ENCODE data around the gene DIPK1C. TPM values are rescaled to one million over a fixed set of nuclear protein-coding genes. Genes with fewer than 3 reads are reported as not detected.
A peak's percentile ranks its signal among the peaks of the same experiment; 100 is the strongest.

The DIPK1C gene
- total RNA-seq, 1 experiment from 2014 or later: 0.26 TPM

DNA sequence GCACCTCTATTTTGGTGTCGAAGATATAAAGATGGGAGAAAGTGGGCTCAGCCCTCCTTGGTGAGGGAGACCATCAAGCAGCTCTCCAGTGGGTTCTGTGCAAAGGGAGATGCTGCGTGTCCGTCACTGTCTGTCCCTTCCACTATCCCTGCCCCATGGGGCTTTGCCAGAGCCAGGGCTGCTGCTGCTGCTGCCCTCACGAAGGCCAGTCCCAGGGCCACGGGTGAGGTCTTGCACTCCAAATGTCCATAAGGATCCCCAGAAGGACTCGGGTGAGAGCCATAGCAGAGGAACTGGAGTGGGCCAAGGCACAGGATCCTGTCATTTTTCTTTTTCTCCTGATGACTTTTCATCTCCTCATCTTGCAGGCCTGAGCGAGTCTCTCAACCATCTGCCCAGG is 3.7 kb upstream of the DIPK1C start:
- ChIA-PET CTCF (interaction anchor here (0.7 kb wide), 1 partner anchor 11 kb away, joined by 3 read pairs; no protein-coding TSS in a partner anchor), POLR2A (interaction anchor here (0.6 kb wide), 1 partner anchor 12 kb away, joined by 3 read pairs; no protein-coding TSS in a partner anchor)
- ATAC-seq (no peak), DNase-seq (ENCODE audit: low read depth, low spot score) (no peak)
- Histone ChIP-seq H3K9me3 (ENCODE audit: control insufficient read depth, insufficient read depth, low read depth, low read length) (no peaks in the 10 kb centered on the region), H3K4me1 (ENCODE audit: control insufficient read depth, insufficient read depth, low read length) (no peaks in the 10 kb centered on the region; the same call in 1 of the 2 replicates), H3K36me3 (ENCODE audit: control insufficient read depth, insufficient read depth, low read length) (no peaks in the 10 kb centered on the region), H3K27me3 (ENCODE audit: control insufficient read depth, insufficient read depth, low read length) (peaks cover 20% of the 10 kb centered on the region), H3K4me3 (ENCODE audit: low read depth in 2 of 2, low read length in 2 of 2) (no peak overlapping the region), H3K27ac (ENCODE audit: low read length) (no peak overlapping the region)
- TF ChIP-seq SIN3A (IDR thresholded peaks at IDR 0.05; ENCODE audit: borderline replicate concordance, insufficient read depth, low read depth, low read length) (no peak), POLR2AphosphoS5 (IDR thresholded peaks at IDR 0.05; ENCODE audit: low read depth, low read length) (no peak), TCF7L2 (IDR thresholded peaks at IDR 0.05; ENCODE audit: low read depth, low read length) (no peak)
- BruUV-seq (replicated peaks): no TSS peak
- in situ Hi-C loops (cut with HindIII; ENCODE audit: low pct_unique_long_range_greater_than_20kb, low sequenced_read_pairs) (no loop called here), intact Hi-C loops (cut with micrococcal nuclease; ENCODE audit: unreplicated experiment) (no loop called here)

GRCh38 chr18:74459889-74460288 is 2.8 kb upstream of the DIPK1C start:
- no peaks in the 10 kb centered on the region for H3K9me3 ChIP-seq (ENCODE audit: control insufficient read depth, insufficient read depth, low read depth, low read length)
- CTCF ChIA-PET: interaction anchor here (0.6 to 1.2 kb wide), 4 partner anchors 11 to 97 kb away, joined by 3 to 4 read pairs (median 3); no protein-coding TSS in a partner anchor
- no peaks in the 10 kb centered on the region for H3K36me3 ChIP-seq (ENCODE audit: control insufficient read depth, insufficient read depth, low read length)
- H3K4me3 ChIP-seq (ENCODE audit: low read depth in 2 of 2, low read length in 2 of 2): no peak overlapping the region
- no peak for TF ChIP-seq TCF7L2 (IDR thresholded peaks at IDR 0.05; ENCODE audit: low read depth, low read length)
- TF ChIP-seq, protein P1, sequence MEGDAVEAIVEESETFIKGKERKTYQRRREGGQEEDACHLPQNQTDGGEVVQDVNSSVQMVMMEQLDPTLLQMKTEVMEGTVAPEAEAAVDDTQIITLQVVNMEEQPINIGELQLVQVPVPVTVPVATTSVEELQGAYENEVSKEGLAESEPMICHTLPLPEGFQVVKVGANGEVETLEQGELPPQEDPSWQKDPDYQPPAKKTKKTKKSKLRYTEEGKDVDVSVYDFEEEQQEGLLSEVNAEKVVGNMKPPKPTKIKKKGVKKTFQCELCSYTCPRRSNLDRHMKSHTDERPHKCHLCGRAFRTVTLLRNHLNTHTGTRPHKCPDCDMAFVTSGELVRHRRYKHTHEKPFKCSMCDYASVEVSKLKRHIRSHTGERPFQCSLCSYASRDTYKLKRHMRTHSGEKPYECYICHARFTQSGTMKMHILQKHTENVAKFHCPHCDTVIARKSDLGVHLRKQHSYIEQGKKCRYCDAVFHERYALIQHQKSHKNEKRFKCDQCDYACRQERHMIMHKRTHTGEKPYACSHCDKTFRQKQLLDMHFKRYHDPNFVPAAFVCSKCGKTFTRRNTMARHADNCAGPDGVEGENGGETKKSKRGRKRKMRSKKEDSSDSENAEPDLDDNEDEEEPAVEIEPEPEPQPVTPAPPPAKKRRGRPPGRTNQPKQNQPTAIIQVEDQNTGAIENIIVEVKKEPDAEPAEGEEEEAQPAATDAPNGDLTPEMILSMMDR (IDR thresholded peaks at IDR 0.05): no peak; the same call in 1 of the 2 replicates
- TF ChIP-seq SIN3A (IDR thresholded peaks at IDR 0.05; ENCODE audit: borderline replicate concordance, insufficient read depth, low read depth, low read length): no peak
- no peak for TF ChIP-seq POLR2AphosphoS5 (IDR thresholded peaks at IDR 0.05; ENCODE audit: low read depth, low read length)
- TF ChIP-seq, protein P2, sequence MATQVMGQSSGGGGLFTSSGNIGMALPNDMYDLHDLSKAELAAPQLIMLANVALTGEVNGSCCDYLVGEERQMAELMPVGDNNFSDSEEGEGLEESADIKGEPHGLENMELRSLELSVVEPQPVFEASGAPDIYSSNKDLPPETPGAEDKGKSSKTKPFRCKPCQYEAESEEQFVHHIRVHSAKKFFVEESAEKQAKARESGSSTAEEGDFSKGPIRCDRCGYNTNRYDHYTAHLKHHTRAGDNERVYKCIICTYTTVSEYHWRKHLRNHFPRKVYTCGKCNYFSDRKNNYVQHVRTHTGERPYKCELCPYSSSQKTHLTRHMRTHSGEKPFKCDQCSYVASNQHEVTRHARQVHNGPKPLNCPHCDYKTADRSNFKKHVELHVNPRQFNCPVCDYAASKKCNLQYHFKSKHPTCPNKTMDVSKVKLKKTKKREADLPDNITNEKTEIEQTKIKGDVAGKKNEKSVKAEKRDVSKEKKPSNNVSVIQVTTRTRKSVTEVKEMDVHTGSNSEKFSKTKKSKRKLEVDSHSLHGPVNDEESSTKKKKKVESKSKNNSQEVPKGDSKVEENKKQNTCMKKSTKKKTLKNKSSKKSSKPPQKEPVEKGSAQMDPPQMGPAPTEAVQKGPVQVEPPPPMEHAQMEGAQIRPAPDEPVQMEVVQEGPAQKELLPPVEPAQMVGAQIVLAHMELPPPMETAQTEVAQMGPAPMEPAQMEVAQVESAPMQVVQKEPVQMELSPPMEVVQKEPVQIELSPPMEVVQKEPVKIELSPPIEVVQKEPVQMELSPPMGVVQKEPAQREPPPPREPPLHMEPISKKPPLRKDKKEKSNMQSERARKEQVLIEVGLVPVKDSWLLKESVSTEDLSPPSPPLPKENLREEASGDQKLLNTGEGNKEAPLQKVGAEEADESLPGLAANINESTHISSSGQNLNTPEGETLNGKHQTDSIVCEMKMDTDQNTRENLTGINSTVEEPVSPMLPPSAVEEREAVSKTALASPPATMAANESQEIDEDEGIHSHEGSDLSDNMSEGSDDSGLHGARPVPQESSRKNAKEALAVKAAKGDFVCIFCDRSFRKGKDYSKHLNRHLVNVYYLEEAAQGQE (IDR thresholded peaks at IDR 0.05; ENCODE audit: insufficient read depth in 1 of 2, low read depth in 2 of 2, low read length in 1 of 2): no peak
- peaks cover 29% of the 10 kb centered on the region for H3K27me3 ChIP-seq (ENCODE audit: control insufficient read depth, insufficient read depth, low read length)
- POLR2A ChIA-PET: interaction anchor here (1.2 kb wide), 1 partner anchor 36 kb away, joined by 3 read pairs; the partner anchor contains the start of gene CNDP2
- intact Hi-C loops (cut with micrococcal nuclease; ENCODE audit: unreplicated experiment) (no loop called here), in situ Hi-C loops (cut with HindIII; ENCODE audit: low pct_unique_long_range_greater_than_20kb, low sequenced_read_pairs) (no loop called here)
- ATAC-seq (peak; percentile 53; the same call in 1 of the 2 replicates), DNase-seq (ENCODE audit: low read depth, low spot score) (no peak)
- no peaks in the 10 kb centered on the region; the same call in 1 of the 2 replicates for H3K4me1 ChIP-seq (ENCODE audit: control insufficient read depth, insufficient read depth, low read length)
- BruUV-seq (replicated peaks): no TSS peak
- H3K27ac ChIP-seq (ENCODE audit: low read length): no peak overlapping the region

All from Panc1 (cell line).